Parathyroid adenoma (tissue), 2 donors: ENCODE measurements around the gene GANAB.
"Not testable (repeated sequence)": the region's sequence is repeated elsewhere in the genome, so short reads cannot be mapped to it uniquely, and the experiment has no call there.

Experiments used
- H2AFZ ChIP-seq: fragments of 300-600 bp; sonication (generic); one replicate; pipeline ENCODE4 v1.7.0; 2017; ENCODE audit warnings: antibody characterized with exemption, mild to moderate bottlenecking
- H3K27ac ChIP-seq: fragments of 300-600 bp; sonication (generic); one replicate; pipeline ENCODE4 v1.7.0; 2017
- H3K27me3 ChIP-seq: fragments of 300-600 bp; sonication (generic); one replicate; pipeline ENCODE4 v1.7.0; 2017; ENCODE audit warnings: low read length; ENCODE audit not compliant: control insufficient read depth, insufficient read depth
- H3K36me3 ChIP-seq: fragments of 300-600 bp; sonication (generic); one replicate; pipeline ENCODE4 v1.7.0; 2017; ENCODE audit warnings: low read length; ENCODE audit not compliant: control insufficient read depth, insufficient read depth
- H3K4me1 ChIP-seq: fragments of 300-600 bp; sonication (generic); one replicate; pipeline ENCODE4 v1.7.0; 2017; ENCODE audit warnings: control low read depth
- H3K4me2 ChIP-seq: fragments of 300-600 bp; sonication (generic); one replicate; pipeline ENCODE4 v1.7.0; 2017; ENCODE audit warnings: low read length
- H3K4me3 ChIP-seq: fragments of 300-600 bp; sonication (generic); one replicate; pipeline ENCODE4 v1.7.0; 2017; ENCODE audit warnings: low read depth, low read length
- H3K79me2 ChIP-seq: fragments of 300-600 bp; sonication (generic); one replicate; pipeline ENCODE4 v1.7.0; 2017; ENCODE audit warnings: control low read depth
- H3K9ac ChIP-seq: fragments of 300-600 bp; sonication (generic); one replicate; pipeline ENCODE4 v1.7.0; 2017; ENCODE audit warnings: mild to moderate bottlenecking
- H3K9me3 ChIP-seq: fragments of 300-600 bp; sonication (generic); one replicate; pipeline ENCODE4 v1.7.0; 2017; ENCODE audit warnings: low read length; ENCODE audit not compliant: control insufficient read depth
- TF ChIP-seq, protein P1 (sequence below): fragments of 300-600 bp; sonication (generic); IDR thresholded peaks from one replicate; pipeline ENCODE4 v1.7.0; 2017; ENCODE audit warnings: antibody characterized with exemption, mild to moderate bottlenecking
- donor health status: primary hyperparathyroidism.

Gene GANAB

DNA sequence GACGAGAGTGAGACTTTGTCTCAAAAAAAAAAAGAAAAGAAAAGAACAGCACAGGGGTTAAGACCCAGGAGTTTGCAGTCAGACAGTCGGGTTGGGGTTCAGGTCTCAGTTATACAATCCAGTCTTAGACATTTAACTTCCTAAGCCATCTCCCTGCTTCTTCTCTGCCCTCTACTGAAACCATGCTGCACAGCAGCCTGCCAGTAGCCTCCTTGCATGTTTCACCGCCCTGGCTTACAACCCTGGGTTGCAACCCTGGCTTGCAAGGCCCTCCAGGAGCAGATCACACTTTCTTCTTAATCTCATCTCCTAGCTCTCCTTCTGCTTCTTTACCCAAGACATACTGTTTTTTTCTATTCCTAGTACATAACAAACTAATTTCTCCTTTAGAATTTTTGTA, 18.7 kb downstream of the GANAB start:
- H3K36me3 ChIP-seq: no peaks in the 10 kb centered on the region
- no peak overlapping the region for H3K27ac ChIP-seq
- H3K9me3 ChIP-seq: no peaks in the 10 kb centered on the region
- H3K4me2 ChIP-seq: no peak overlapping the region
- no peaks in the 10 kb centered on the region for H3K27me3 ChIP-seq
- H2AFZ ChIP-seq: no peak overlapping the region
- no peak overlapping the region for H3K4me3 ChIP-seq
- no peaks in the 10 kb centered on the region for H3K79me2 ChIP-seq
- H3K9ac ChIP-seq: no peak overlapping the region
- H3K4me1 ChIP-seq: no peaks in the 10 kb centered on the region
- TF ChIP-seq, protein P1, sequence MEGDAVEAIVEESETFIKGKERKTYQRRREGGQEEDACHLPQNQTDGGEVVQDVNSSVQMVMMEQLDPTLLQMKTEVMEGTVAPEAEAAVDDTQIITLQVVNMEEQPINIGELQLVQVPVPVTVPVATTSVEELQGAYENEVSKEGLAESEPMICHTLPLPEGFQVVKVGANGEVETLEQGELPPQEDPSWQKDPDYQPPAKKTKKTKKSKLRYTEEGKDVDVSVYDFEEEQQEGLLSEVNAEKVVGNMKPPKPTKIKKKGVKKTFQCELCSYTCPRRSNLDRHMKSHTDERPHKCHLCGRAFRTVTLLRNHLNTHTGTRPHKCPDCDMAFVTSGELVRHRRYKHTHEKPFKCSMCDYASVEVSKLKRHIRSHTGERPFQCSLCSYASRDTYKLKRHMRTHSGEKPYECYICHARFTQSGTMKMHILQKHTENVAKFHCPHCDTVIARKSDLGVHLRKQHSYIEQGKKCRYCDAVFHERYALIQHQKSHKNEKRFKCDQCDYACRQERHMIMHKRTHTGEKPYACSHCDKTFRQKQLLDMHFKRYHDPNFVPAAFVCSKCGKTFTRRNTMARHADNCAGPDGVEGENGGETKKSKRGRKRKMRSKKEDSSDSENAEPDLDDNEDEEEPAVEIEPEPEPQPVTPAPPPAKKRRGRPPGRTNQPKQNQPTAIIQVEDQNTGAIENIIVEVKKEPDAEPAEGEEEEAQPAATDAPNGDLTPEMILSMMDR: no peak

DNA sequence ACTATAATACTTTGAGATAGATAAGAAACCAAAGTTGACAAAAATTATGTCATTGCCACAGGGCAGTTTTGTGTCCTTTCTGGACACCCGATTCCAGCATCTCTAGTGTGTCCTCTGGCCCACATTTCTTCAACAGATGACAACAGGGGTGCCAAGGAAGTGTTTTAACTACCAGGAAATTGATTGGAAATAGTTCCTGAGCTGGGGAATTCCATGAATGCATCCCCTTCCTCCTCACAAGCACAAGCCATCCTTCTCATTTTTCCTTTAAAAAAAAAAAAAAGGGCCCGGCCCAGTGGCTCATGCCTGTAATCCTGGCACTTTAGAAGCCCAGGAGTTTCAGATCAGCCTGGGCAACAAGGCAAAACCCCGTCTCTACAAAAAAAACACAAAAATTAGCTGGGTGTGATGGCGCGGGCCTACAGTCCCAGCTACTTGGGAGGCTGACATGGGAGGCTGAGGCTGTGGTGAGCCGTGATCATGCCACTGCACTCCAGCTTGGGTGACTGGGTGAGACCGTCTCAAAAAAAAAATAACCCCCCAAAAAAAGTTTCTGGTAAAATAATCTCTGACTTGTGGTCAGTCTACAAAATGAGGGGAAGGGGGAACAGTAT, 23.8 kb downstream of the GANAB start:
- Histone ChIP-seq H3K36me3 (no peaks in the 10 kb centered on the region), H3K79me2 (no peaks in the 10 kb centered on the region), H3K9me3 (no peaks in the 10 kb centered on the region), H3K9ac (no peak overlapping the region), H2AFZ (peak overlapping the region; percentile 75), H3K4me2 (peak overlapping the region; percentile 48), H3K4me1 (no peaks in the 10 kb centered on the region), H3K27ac (peak overlapping the region; percentile 91), H3K4me3 (peak overlapping the region; percentile 21), H3K27me3 (no peaks in the 10 kb centered on the region)
- TF ChIP-seq, protein P1: no peak

DNA sequence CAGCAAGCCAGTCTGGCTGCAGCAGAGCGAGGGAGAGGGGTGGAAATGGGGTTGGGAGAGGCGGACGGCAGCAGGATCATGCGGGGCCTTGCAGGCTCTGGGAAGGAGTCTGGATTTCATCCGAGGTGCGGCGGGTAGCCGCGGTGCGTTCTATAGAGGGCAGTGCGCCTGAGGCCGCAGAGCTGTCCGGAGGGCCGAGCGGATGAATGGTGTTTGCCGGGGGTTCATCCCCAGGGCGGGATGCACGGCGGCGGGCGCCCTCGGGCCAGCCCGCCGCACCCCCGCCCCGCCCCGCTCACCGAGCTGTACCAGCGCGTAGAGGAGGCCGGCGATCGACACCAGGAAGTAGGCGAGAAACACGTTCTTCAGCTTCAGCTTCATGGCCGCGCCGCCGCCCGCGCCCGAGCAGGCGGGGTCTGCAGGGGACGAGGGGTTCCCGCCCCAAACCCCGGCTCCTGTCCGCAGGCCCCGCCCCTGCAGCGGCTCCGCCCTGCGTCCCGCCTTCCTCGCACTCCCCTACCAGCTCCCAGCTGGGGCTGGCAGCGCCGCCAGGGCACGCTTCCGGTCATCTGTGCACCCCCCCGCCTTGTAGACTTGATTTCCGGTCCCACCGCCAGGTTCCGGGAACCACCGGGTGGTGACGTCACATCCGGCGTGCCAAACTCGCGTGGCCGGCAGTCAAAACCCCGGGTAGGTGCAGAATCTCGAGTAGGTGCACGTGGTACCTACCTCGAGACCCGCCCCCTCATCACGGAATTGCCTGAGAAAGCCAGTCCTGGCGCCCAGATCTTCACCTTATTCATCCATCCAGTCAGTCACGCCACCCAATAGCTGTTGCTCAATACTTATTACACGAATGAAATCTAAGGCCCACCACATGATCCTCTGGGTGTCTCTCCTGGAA, 24.6 kb downstream of the GANAB start, which contains the start of gene B3GAT3:
B3GAT3 (minus strand) TSS at position 420 of the 904 bp plus-strand sequence; CDS start at position 381, 39 bp downstream.
- Histone ChIP-seq H3K79me2 (no peaks in the 10 kb centered on the region), H3K9ac (peak within 1 kb of the TSS; percentile 19), H3K4me1 (no peaks in the 10 kb centered on the region), H3K27ac (peak within 1 kb of the TSS; percentile 91), H2AFZ (peak within 1 kb of the TSS; percentile 75), H3K36me3 (no peaks in the 10 kb centered on the region), H3K4me2 (peak within 1 kb of the TSS; percentile 75), H3K27me3 (no peaks in the 10 kb centered on the region), H3K9me3 (no peaks in the 10 kb centered on the region), H3K4me3 (peak within 1 kb of the TSS; percentile 62)
- TF ChIP-seq, protein P1: no peak

DNA sequence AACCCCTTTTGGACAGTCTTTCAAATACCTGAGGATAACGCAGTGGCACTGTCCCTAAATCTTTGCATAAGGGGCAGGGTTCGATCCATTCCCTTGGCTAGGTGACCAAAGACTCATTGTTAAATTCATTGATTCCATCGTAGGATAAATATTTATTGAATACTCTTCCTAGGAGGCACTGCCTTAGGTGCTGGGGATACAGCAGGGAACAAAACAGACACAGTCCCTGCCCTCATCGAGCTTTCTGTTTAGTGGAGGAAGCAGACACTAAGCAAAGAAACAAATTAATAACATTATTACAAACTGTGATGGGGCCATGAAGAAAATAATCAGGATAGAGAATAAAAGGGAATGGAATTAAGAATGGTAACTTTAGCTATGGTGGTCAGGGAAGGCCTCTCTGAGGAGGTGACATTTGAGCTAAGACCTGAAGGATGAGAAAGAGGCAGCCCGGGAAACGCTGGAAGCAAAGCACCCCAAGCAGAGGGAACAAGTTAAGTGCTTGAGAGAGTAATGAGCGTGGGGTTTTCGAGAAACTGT, 25.3 kb downstream of the GANAB start:
- H3K27ac ChIP-seq: peak overlapping the region; percentile 91
- no peak overlapping the region for H3K9ac ChIP-seq
- no peaks in the 10 kb centered on the region for H3K4me1 ChIP-seq
- no peaks in the 10 kb centered on the region for H3K27me3 ChIP-seq
- H3K4me3 ChIP-seq: peak overlapping the region; percentile 62
- H3K4me2 ChIP-seq: peak overlapping the region; percentile 75
- H3K9me3 ChIP-seq: no peaks in the 10 kb centered on the region
- H3K36me3 ChIP-seq: no peaks in the 10 kb centered on the region
- peak overlapping the region; percentile 75 for H2AFZ ChIP-seq
- no peaks in the 10 kb centered on the region for H3K79me2 ChIP-seq
- TF ChIP-seq, protein P1: no peak

DNA sequence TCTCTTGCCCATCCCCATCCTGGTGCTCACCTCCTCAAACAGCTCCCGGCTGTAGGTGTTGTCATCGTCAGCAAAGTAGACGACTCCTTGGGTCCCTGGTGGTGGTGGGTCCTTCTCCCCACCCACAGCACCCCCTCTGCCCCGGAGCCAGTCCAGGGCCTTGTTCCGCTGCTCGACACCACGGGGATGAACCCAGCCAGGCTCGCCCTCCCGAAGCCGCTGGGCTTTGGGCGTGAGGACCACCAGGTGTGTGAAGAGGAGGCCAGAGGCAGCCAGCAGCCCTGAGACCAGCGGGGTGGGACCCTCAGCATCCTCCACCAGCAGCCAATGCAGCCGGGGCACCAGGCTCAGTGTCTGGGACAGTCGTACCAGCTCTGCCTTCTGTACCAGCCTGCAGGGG, 29.5 kb downstream of the GANAB start:
- not testable (repeated sequence) for H3K4me1 ChIP-seq, H3K4me3 ChIP-seq, H3K9me3 ChIP-seq, H3K79me2 ChIP-seq, H3K27me3 ChIP-seq, H3K9ac ChIP-seq, H3K27ac ChIP-seq, H3K36me3 ChIP-seq, H2AFZ ChIP-seq, H3K4me2 ChIP-seq
